Thymus (tissue), 11 donors: ENCODE results near the gene NACC2. TPM values are rescaled to one million over a fixed set of nuclear protein-coding genes. Genes with fewer than 3 reads are reported as not detected.
"Not testable (repeated sequence)": the region's sequence is repeated elsewhere in the genome, so short reads cannot be mapped to it uniquely, and the experiment has no call there.

Experiments
- DNase-seq, 9 donors: peaks; one replicate each; pipeline ENCODE4 v3.0.0-alpha.2; 2013; ENCODE audit warnings: low spot score in 9 of 9, low read depth in 6 of 9, missing footprints in 1 of 9
- H3K27ac ChIP-seq, 2 donors: one replicate each; pipeline ENCODE4 v1.5.1; 2013; ENCODE audit warnings: control low read depth in 1 of 2, low read depth in 1 of 2, low read length in 1 of 2, mild to moderate bottlenecking in 1 of 2, moderate library complexity in 1 of 2
- H3K27me3 ChIP-seq, 2 donors: one replicate each; pipeline ENCODE4 v1.5.1; 2013; ENCODE audit warnings: low read length in 1 of 2; ENCODE audit not compliant: control insufficient read depth in 2 of 2, insufficient read depth in 1 of 2
- H3K36me3 ChIP-seq, 2 donors: one replicate each; pipeline ENCODE4 v1.5.1; 2013; ENCODE audit warnings: low read length in 1 of 2, mild to moderate bottlenecking in 1 of 2, moderate library complexity in 1 of 2; ENCODE audit not compliant: control insufficient read depth in 2 of 2, insufficient read depth in 2 of 2
- H3K4me1 ChIP-seq, 2 donors: one replicate each; pipeline ENCODE4 v1.5.1; 2013; ENCODE audit warnings: low read length in 2 of 2; ENCODE audit not compliant: control insufficient read depth in 2 of 2, insufficient read depth in 2 of 2
- H3K4me3 ChIP-seq, 2 donors: one replicate each; pipeline ENCODE4 v1.5.1; 2013; ENCODE audit warnings: low read length in 2 of 2, control low read depth in 1 of 2, mild to moderate bottlenecking in 1 of 2
- H3K9me3 ChIP-seq, 2 donors: one replicate each; pipeline ENCODE4 v1.5.1; 2013; ENCODE audit warnings: low read length in 1 of 2, mild to moderate bottlenecking in 1 of 2; ENCODE audit not compliant: control insufficient read depth in 2 of 2, insufficient read depth in 1 of 2
- WGBS: extraction: QIAGEN DNeasy Blood & Tissue Kit; methylation state at CpG from one replicate; pipeline ENCODE4 v1.1.7; 2013; 5-methylcytosine and 5-hydroxymethylcytosine counted together
- polyA plus RNA-seq: library from polyadenylated mRNA; stranded (reverse); fragments of 200-250 nt; gene quantifications from one replicate; pipeline ENCODE4 v1.2.3, GENCODE V29; 2013
- total RNA-seq: library from RNA; stranded (reverse); fragments of 120-200 nt; gene quantifications from one replicate; pipeline ENCODE4 v1.2.4, GENCODE V29; 2013
- donor health status: healthy.

The NACC2 gene
- total and polyA plus RNA-seq, 2 donors, result 1.5 to 4.4 TPM

DNA sequence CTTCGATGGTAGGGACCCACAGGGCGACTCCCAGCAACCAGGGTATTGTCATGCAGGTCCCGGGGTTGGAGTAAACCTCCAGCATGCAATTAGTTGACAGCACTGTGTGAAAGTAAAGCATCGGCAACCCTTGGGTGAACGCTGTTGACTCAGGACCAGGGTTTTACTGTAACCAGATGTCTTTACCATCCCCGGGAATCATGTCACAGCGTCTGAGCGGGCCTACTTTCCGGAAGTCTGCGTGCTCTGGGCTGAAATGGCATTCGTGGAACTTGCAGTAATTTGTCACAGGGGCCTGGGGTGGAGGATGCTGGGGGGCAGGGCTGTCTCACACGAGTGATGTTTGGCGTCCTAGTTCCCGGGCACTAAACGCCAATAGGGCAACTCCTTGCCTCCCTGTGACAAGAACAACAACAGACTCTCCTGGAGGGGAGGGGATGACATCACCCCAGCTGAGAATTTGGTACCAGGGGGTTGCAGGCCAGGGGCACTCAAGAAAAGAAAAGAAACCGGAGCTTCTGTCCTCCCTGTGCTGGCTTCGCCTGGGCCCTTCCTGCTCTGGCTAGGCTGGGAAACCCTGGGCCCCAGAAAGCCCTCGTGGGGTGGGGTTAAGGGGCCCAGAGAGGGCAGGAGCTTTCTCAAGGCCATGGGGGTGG lies 123.8 kb downstream of the NACC2 start:
- Histone ChIP-seq H3K27me3 (peaks cover 0 to 32% of the 10 kb centered on the region in 2 donors), H3K36me3 (no peaks in the 10 kb centered on the region), H3K4me1 (no peaks in the 10 kb centered on the region), H3K9me3 (no peaks in the 10 kb centered on the region), H3K27ac (no peak overlapping the region), H3K4me3 (no peak overlapping the region)
- WGBS, result 85% methylated on average over 18 of the region's 18 CpGs
- no peak for DNase-seq

DNA sequence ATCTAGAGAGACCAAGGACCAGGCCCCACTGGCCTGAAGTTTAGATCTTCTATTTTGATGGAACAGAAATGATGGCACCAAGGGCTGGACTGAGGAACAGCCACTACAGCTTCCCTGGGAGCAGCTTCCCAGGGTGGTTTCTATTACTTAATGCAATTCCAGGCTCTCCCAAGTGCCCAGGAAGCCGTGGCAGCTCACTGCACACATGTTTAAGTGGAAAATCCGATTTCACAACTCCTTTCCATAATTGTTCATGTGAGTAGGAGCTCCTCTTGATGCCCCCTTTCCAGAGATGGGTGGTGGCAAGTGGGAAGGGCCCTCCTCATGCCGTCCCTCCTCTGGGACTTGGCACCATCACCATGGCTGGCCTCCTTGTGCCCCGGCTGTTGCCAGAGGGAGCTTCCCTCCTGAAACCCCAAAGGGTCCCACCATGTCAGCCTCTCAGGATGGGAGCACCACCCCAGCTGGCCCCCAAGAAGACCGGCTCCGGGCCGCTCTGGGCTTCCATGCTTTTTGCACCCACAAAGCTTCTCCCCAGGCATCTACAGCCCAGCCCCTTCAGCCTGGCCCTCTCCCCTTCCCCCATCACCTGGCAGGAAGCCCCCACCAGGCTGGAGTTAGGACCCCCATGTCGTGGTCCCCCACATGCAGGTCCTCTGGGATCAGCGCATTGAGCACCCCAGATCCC lies 124.8 kb downstream of the NACC2 start:
- no peaks in the 10 kb centered on the region for H3K36me3 ChIP-seq
- H3K27ac ChIP-seq, result no peak overlapping the region
- 87% methylated on average over 9 of the region's 9 CpGs for WGBS
- H3K4me1 ChIP-seq, result no peaks in the 10 kb centered on the region
- H3K27me3 ChIP-seq, result peaks cover 0 to 32% of the 10 kb centered on the region in 2 donors
- no peak overlapping the region for H3K4me3 ChIP-seq
- no peaks in the 10 kb centered on the region for H3K9me3 ChIP-seq
- DNase-seq, result no peak

DNA sequence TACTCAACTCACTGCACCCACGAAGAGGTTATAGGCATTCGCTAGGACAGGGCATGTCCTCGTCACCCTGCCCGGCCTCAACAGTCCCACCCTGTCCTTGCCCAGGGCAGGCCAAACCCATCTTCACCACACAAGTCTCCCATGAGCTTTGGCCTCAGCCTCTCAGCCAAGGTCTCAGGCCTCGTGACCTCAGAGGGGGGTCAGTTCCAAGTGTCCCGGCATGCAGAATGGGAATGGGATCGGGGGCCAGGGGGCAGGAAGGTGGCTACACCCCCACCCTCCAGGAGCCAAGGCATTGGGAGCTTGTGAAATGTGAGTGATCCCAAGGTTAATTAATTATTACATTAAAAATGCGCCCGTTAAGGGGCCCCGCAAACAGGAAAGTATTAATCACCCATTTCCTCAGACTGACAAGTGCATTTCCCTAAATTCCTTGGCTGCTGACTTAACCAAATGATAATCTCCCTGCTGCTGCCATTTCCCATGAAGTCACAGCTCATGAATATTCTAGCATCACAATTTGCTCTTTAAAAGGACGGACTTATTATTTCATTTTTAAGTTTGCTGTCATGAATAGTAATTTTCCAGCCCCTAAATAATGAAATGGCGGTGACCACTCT lies 125.9 kb downstream of the NACC2 start:
- no peak for DNase-seq
- WGBS, result 56% methylated on average over 12 of the region's 12 CpGs
- H3K9me3 ChIP-seq, result no peaks in the 10 kb centered on the region
- H3K36me3 ChIP-seq, result no peaks in the 10 kb centered on the region
- H3K4me1 ChIP-seq, result no peaks in the 10 kb centered on the region
- peaks cover 0 to 37% of the 10 kb centered on the region in 2 donors for H3K27me3 ChIP-seq
- H3K4me3 ChIP-seq, result no peak overlapping the region
- H3K27ac ChIP-seq, result no peak overlapping the region

DNA sequence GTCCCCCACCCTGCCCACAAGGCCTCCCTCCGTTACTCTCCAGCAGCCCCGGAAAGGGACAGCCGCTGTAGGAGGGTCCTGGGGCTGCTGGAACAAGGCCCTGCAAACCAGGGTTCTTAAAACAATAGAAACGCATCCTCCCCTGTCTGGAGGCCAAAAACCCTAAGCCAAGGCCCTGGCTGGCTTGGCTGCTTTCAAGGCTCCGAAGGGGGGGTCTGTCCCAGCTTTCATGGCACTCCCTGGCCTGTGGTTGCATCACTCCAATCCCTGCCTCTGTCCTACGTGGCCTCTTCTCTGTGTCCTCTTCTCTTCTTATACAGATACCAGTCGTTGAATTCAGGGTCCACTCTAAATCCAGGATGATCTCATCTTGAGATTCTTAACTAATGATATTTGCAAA lies 126.5 kb downstream of the NACC2 start:
- H3K9me3 ChIP-seq, result no peaks in the 10 kb centered on the region
- 84% methylated on average over 7 of the region's 7 CpGs for WGBS
- no peak for DNase-seq
- no peak overlapping the region for H3K27ac ChIP-seq
- H3K4me3 ChIP-seq, result no peak overlapping the region
- H3K27me3 ChIP-seq, result peaks cover 0 to 36% of the 10 kb centered on the region in 2 donors
- no peaks in the 10 kb centered on the region for H3K36me3 ChIP-seq
- H3K4me1 ChIP-seq, result no peaks in the 10 kb centered on the region

DNA sequence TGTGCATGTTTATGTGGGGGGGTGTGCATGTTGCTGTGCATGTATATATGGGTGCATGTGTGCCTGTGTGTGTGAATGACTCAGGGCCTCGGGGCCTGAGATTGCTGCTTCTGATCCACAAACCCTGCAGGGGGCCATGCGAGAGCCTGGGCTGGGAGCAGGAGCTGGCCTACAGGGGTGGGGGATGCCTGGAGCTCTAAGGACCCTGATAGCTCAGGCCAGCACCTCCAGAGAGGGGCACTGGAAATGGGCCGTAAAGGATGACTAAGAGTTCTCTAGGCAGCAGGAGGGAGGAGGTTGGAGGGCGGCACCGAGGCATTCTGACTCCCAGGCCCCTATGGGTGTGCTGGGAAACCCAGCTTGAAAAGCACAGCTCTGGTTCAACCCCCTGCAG lies 127.0 kb downstream of the NACC2 start:
- no peaks in the 10 kb centered on the region for H3K9me3 ChIP-seq
- no peak overlapping the region for H3K27ac ChIP-seq
- WGBS, result 58% methylated on average over 5 of the region's 5 CpGs
- DNase-seq, result no peak
- H3K36me3 ChIP-seq, result no peaks in the 10 kb centered on the region
- no peak overlapping the region for H3K4me3 ChIP-seq
- H3K4me1 ChIP-seq, result no peaks in the 10 kb centered on the region
- peaks cover 0 to 33% of the 10 kb centered on the region in 2 donors for H3K27me3 ChIP-seq

- H3K9me3 ChIP-seq, H3K4me1 ChIP-seq, H3K27ac ChIP-seq, DNase-seq, H3K36me3 ChIP-seq, H3K4me3 ChIP-seq: not testable (repeated sequence)
- peaks cover 0 to 43% of the 10 kb centered on the region in 2 donors for H3K27me3 ChIP-seq
- 31% methylated on average over 16 of the region's 16 CpGs for WGBS
These were observed 128.2 kb downstream of the NACC2 start for GRCh38 chr9:135966916-135967260.

GRCh38 chr9:135965124-135965756 lies 129.8 kb downstream of the NACC2 start:
- WGBS, result 87% methylated on average over 11 of the region's 11 CpGs
- H3K27ac ChIP-seq, result no peak overlapping the region
- H3K9me3 ChIP-seq, result no peaks in the 10 kb centered on the region
- DNase-seq, result no peak
- no peaks in the 10 kb centered on the region for H3K36me3 ChIP-seq
- H3K27me3 ChIP-seq, result peaks cover 0 to 46% of the 10 kb centered on the region in 2 donors
- peaks cover 0 to 15% of the 10 kb centered on the region in 2 donors for H3K4me1 ChIP-seq
- H3K4me3 ChIP-seq, result no peak overlapping the region

GRCh38 chr9:135963938-135964337 lies 131.2 kb downstream of the NACC2 start:
- Histone ChIP-seq H3K27me3 (peaks cover 0 to 40% of the 10 kb centered on the region in 2 donors), H3K4me1 (peaks cover 3 to 24% of the 10 kb centered on the region in 2 donors), H3K36me3 (no peaks in the 10 kb centered on the region), H3K4me3 (no peak overlapping the region), H3K9me3 (no peaks in the 10 kb centered on the region), H3K27ac (no peak overlapping the region)
- 78% methylated on average over 10 of the region's 10 CpGs for WGBS
- no peak for DNase-seq

GRCh38 chr9:135963338-135963737 lies 131.8 kb downstream of the NACC2 start:
- WGBS, result 97% methylated on average over 8 of the region's 8 CpGs

More at GRCh38 chr9:135963338-135963737, 131.8 kb downstream of the NACC2 start:
- Histone ChIP-seq H3K4me3 (no peak overlapping the region), H3K36me3 (peaks cover 0 to 3% of the 10 kb centered on the region in 2 donors), H3K9me3 (no peaks in the 10 kb centered on the region), H3K27ac (no peak overlapping the region), H3K27me3 (peaks cover 0 to 34% of the 10 kb centered on the region in 2 donors), H3K4me1 (peaks cover 3 to 24% of the 10 kb centered on the region in 2 donors)
- no peak for DNase-seq
